CD8-positive, alpha-beta memory T cell (primary cell): ENCODE measurements around the gene ENTPD7. TPM values are rescaled to one million over a fixed set of nuclear protein-coding genes. Genes with fewer than 3 reads are reported as not detected.

ENCODE experiments used
- CTCF ChIA-PET: fragments of 350-600 bp; sonication (Branson Sonifier 250); formaldehyde crosslinking; loops from one replicate; lab custom pipeline; 2021; ENCODE audit warnings: antibody characterized with exemption; lab: Charles Lee
- POLR2A ChIA-PET: fragments of 350-600 bp; sonication (Branson Sonifier 250); formaldehyde crosslinking; loops from one replicate; lab custom pipeline; 2021; ENCODE audit warnings: antibody characterized with exemption; lab: Charles Lee
- DNase-seq, 5 donors: peaks; one replicate each; pipeline versions ENCODE4 v3.0.0 to v3.0.0-alpha.2; 2020 to 2022; ENCODE audit warnings: mixed read lengths in 1 of 5
- H3K27ac ChIP-seq: one replicate; pipeline ENCODE4 v1.7.0; 2013; ENCODE audit warnings: low read depth, mild to moderate bottlenecking, low read length, moderate library complexity
- H3K27me3 ChIP-seq: 2 replicates; pipeline ENCODE4 v1.7.0; 2013; ENCODE audit warnings: low read length, mild to moderate bottlenecking; ENCODE audit not compliant: insufficient read depth, poor library complexity, severe bottlenecking
- H3K36me3 ChIP-seq: 2 replicates; pipeline ENCODE4 v1.7.0; 2013; ENCODE audit warnings: mild to moderate bottlenecking, low read length, moderate library complexity; ENCODE audit not compliant: insufficient read depth
- H3K4me1 ChIP-seq: 2 replicates; pipeline ENCODE4 v1.7.0; 2013; ENCODE audit warnings: mild to moderate bottlenecking, low read length, moderate library complexity; ENCODE audit not compliant: insufficient read depth
- H3K4me3 ChIP-seq: 2 replicates; pipeline ENCODE4 v1.7.0; 2013; ENCODE audit warnings: mild to moderate bottlenecking, low read length
- H3K9me3 ChIP-seq: 2 replicates; pipeline ENCODE4 v1.7.0; 2013; ENCODE audit warnings: mild to moderate bottlenecking, low read length
- H3K27ac Mint-ChIP-seq, 8 donors: one replicate each; pipeline ENCODE4 v1.8.0; 2020 to 2021; ENCODE audit warnings: mixed read lengths in 8 of 8, mild to moderate bottlenecking in 6 of 8, inconsistent platforms in 3 of 8, moderate library complexity in 3 of 8
- H3K27me3 Mint-ChIP-seq, 2 donors: one replicate each; pipeline ENCODE4 v1.8.0; 2020 to 2021; ENCODE audit warnings: mixed read lengths in 2 of 2, mild to moderate bottlenecking in 1 of 2, moderate library complexity in 1 of 2
- H3K36me3 Mint-ChIP-seq, 3 donors: one replicate each; pipeline ENCODE4 v1.8.0; 2020 to 2021; ENCODE audit warnings: mixed read lengths in 3 of 3, inconsistent platforms in 1 of 3, mild to moderate bottlenecking in 1 of 3
- H3K4me1 Mint-ChIP-seq, 3 donors: one replicate each; pipeline ENCODE4 v1.8.0; 2020 to 2021; ENCODE audit warnings: mixed read lengths in 3 of 3, inconsistent platforms in 1 of 3, mild to moderate bottlenecking in 1 of 3
- H3K4me3 Mint-ChIP-seq, 7 donors: one replicate each; pipeline ENCODE4 v1.8.0; 2020 to 2021; ENCODE audit warnings: mixed read lengths in 7 of 7, mild to moderate bottlenecking in 6 of 7, moderate library complexity in 4 of 7, inconsistent platforms in 2 of 7
- H3K9me3 Mint-ChIP-seq, 5 donors: one replicate each; pipeline ENCODE4 v1.8.0; 2020 to 2022; ENCODE audit warnings: mixed read lengths in 5 of 5, mild to moderate bottlenecking in 3 of 5, moderate library complexity in 2 of 5, inconsistent platforms in 1 of 5
- polyA plus RNA-seq: library from polyadenylated mRNA; unstranded; fragments of 300-500 nt; fragmentation: Illumina TruSeq; gene quantifications from one replicate; pipeline ENCODE4 v1.2.3, GENCODE V29; 2021
- total RNA-seq, 2 experiments: library from RNA; stranded (reverse); gene quantifications; one replicate each; pipeline ENCODE4 v1.2.3, GENCODE V29; 2021

The ENTPD7 gene, protein sequence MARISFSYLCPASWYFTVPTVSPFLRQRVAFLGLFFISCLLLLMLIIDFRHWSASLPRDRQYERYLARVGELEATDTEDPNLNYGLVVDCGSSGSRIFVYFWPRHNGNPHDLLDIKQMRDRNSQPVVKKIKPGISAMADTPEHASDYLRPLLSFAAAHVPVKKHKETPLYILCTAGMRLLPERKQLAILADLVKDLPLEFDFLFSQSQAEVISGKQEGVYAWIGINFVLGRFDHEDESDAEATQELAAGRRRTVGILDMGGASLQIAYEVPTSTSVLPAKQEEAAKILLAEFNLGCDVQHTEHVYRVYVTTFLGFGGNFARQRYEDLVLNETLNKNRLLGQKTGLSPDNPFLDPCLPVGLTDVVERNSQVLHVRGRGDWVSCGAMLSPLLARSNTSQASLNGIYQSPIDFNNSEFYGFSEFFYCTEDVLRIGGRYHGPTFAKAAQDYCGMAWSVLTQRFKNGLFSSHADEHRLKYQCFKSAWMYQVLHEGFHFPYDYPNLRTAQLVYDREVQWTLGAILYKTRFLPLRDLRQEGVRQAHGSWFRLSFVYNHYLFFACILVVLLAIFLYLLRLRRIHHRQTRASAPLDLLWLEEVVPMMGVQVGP
- total RNA-seq = 1 to 10 TPM; 7.4 to 8.3 TPM
- 2.0 TPM for polyA plus RNA-seq

- Histone ChIP-seq H3K4me3 (peak within 1 kb of the TSS; percentile 82), H3K9me3 (no peaks in the 10 kb centered on the region), H3K27ac (peak within 1 kb of the TSS; percentile 58), H3K27me3 (no peaks in the 10 kb centered on the region), H3K36me3 (no peaks in the 10 kb centered on the region), H3K4me1 (peaks cover 14% of the 10 kb centered on the region)
- peak within 1 kb of the TSS; percentile 86 to 96 (median 89) for H3K4me3 Mint-ChIP-seq
- peaks cover 6 to 14% of the 10 kb centered on the region in 2 donors for H3K27me3 Mint-ChIP-seq
- H3K9me3 Mint-ChIP-seq = no peaks in the 10 kb centered on the region
- peak within 1 kb of the TSS; percentile 49 to 91 (median 86) for H3K27ac Mint-ChIP-seq
- peaks cover 20 to 39% (median 29%) of the 10 kb centered on the region in 3 donors for H3K4me1 Mint-ChIP-seq
- DNase-seq = peak; percentile 72 to 88 (median 85)
- CTCF ChIA-PET = interaction anchor here (1.0 to 1.4 kb wide), 5 partner anchors 10 to 74 kb away, joined by 3 to 5 read pairs (median 3); partner anchors contain the start of gene CUTC
- POLR2A ChIA-PET = interaction anchor here (0.7 to 1.4 kb wide), 4 partner anchors 38 to 73 kb away, joined by 3 to 12 read pairs (median 4); partner anchors contain the start of genes COX15, CUTC and SLC25A28
- H3K36me3 Mint-ChIP-seq = peaks cover 0 to 8% (median 3%) of the 10 kb centered on the region in 3 donors
Measured at GRCh38 chr10:99659031-99659867, at the start of gene ENTPD7. TSS of gene ENTPD7 (plus strand) at chr10:99659509. CDS start at chr10:99659957, 448 bp downstream.

GRCh38 chr10:99610221-99610620 lies 49.1 kb upstream of the ENTPD7 start:
- H3K4me1 ChIP-seq = no peaks in the 10 kb centered on the region
- no peaks in the 10 kb centered on the region for H3K9me3 ChIP-seq
- Mint-ChIP-seq H3K27me3 (no peaks in the 10 kb centered on the region), H3K9me3 (no peaks in the 10 kb centered on the region), H3K4me1 (peaks cover 8 to 19% (median 12%) of the 10 kb centered on the region in 3 donors), H3K27ac (peak overlapping the region in 2 of 8 donors; percentile 20 to 29), H3K36me3 (peaks cover 0 to 50% (median 7%) of the 10 kb centered on the region in 3 donors), H3K4me3 (no peak overlapping the region)
- CTCF ChIA-PET = interaction anchor here (3.4 kb wide), 1 partner anchor 218 kb away, joined by 12 read pairs; no protein-coding TSS in a partner anchor
- H3K36me3 ChIP-seq = peaks cover 26% of the 10 kb centered on the region
- H3K27ac ChIP-seq = no peak overlapping the region
- POLR2A ChIA-PET = no interaction called here
- no peak overlapping the region for H3K4me3 ChIP-seq
- H3K27me3 ChIP-seq = no peaks in the 10 kb centered on the region
- DNase-seq = no peak

- POLR2A ChIA-PET = no interaction called here
- CTCF ChIA-PET = interaction anchor here (0.8 to 4.4 kb wide), 12 partner anchors 9 to 219 kb away, joined by 3 to 29 read pairs (median 6); partner anchors contain the start of genes GOT1 and SLC25A28
- no peak for DNase-seq
- peaks cover 0 to 53% (median 11%) of the 10 kb centered on the region in 3 donors for H3K36me3 Mint-ChIP-seq
- H3K27me3 ChIP-seq = no peaks in the 10 kb centered on the region
- peaks cover 26% of the 10 kb centered on the region for H3K36me3 ChIP-seq
- no peak overlapping the region for H3K27ac ChIP-seq
- H3K9me3 Mint-ChIP-seq = no peaks in the 10 kb centered on the region
- no peak overlapping the region for H3K4me3 Mint-ChIP-seq
- H3K4me1 ChIP-seq = no peaks in the 10 kb centered on the region
- peaks cover 19 to 30% (median 19%) of the 10 kb centered on the region in 3 donors for H3K4me1 Mint-ChIP-seq
- no peaks in the 10 kb centered on the region for H3K27me3 Mint-ChIP-seq
- no peaks in the 10 kb centered on the region for H3K9me3 ChIP-seq
- H3K27ac Mint-ChIP-seq = peak overlapping the region in 2 of 8 donors; percentile 27 to 36
- no peak overlapping the region for H3K4me3 ChIP-seq
Measured at GRCh38 chr10:99611326-99611725, 48.0 kb upstream of the ENTPD7 start.

DNA sequence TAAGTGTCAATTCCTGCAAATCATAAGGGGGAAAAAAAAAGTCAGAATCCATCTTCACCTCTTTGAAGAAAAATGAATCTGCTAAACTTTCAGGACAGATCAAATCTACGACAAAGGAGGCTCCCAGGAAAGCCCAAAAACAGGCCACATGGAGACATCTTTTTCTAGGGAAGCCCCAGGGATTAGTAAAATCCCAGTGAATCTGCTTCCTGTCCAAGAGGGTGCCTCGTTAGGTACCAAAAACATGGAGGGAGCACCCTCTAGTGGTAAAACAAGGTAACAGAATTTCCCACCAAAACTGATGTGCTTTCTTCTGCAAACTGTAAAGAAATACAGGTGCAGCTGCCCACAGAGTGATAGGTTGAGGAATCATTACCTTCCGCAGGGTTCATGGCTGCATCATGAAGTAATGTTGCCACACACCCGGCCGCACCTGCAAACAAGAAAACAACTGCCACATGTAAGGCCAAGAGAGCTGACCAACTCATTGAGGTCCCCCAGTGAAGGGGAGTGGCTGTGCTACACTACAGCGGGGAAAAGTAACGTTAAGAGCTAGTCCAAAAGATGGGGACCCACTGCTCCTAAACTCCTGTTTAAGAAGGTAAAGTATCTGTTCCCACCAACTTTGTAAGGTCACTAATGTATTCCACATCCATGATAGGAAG lies 47.0 kb upstream of the ENTPD7 start:
- no peaks in the 10 kb centered on the region for H3K9me3 ChIP-seq
- peaks cover 4% of the 10 kb centered on the region for H3K4me1 ChIP-seq
- Mint-ChIP-seq H3K27me3 (no peaks in the 10 kb centered on the region), H3K4me1 (peaks cover 28 to 40% (median 28%) of the 10 kb centered on the region in 3 donors), H3K4me3 (peak overlapping the region in 1 of 7 donors; percentile 25), H3K27ac (peak overlapping the region; percentile 22 to 91 (median 58)), H3K36me3 (peaks cover 0 to 56% (median 11%) of the 10 kb centered on the region in 3 donors), H3K9me3 (no peaks in the 10 kb centered on the region)
- H3K27ac ChIP-seq = no peak overlapping the region
- H3K27me3 ChIP-seq = no peaks in the 10 kb centered on the region
- ChIA-PET POLR2A (interaction anchor here (0.7 to 1.6 kb wide), 2 partner anchors 27 to 176 kb away, joined by 3 to 4 read pairs; no protein-coding TSS in a partner anchor), CTCF (interaction anchor here (0.8 to 4.4 kb wide), 14 partner anchors 8 to 220 kb away, joined by 3 to 29 read pairs (median 5); partner anchors contain the start of genes GOT1 and SLC25A28)
- no peak overlapping the region for H3K4me3 ChIP-seq
- peak in 4 of 5 donors; percentile 5 to 49 (median 38) for DNase-seq
- peaks cover 26% of the 10 kb centered on the region for H3K36me3 ChIP-seq

DNA sequence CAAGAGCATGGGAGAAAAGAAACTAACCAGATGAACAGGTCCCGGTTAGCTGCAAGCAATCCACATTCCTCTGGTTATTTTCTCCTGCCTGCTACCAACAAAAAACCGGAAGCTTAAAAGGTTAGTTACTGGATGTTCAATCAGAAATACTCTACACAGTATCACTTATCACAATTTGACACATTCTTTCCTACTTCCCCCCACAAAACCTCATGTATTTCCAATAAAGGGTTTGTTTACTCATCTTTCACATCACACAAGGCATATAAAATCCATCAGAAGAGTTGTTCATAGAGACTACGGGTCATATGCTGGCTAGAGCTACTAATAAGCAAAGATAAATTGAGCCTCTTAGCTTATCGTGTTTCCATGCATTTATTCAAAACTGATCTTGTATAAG lies 43.9 kb upstream of the ENTPD7 start:
- H3K4me1 ChIP-seq = peaks cover 20% of the 10 kb centered on the region
- H3K36me3 ChIP-seq = peaks cover 17% of the 10 kb centered on the region
- no peak overlapping the region for H3K4me3 ChIP-seq
- peaks cover 48 to 62% (median 50%) of the 10 kb centered on the region in 3 donors for H3K4me1 Mint-ChIP-seq
- no peaks in the 10 kb centered on the region for H3K27me3 Mint-ChIP-seq
- CTCF ChIA-PET = interaction anchor here (0.8 to 1.9 kb wide), 6 partner anchors 10 to 224 kb away, joined by 3 to 6 read pairs (median 4); partner anchors contain the start of gene GOT1
- no peak overlapping the region for H3K27ac ChIP-seq
- H3K9me3 ChIP-seq = no peaks in the 10 kb centered on the region
- H3K27me3 ChIP-seq = no peaks in the 10 kb centered on the region
- H3K27ac Mint-ChIP-seq = peak overlapping the region in 5 of 8 donors; percentile 5 to 62 (median 30)
- H3K4me3 Mint-ChIP-seq = no peak overlapping the region
- DNase-seq = no peak
- H3K36me3 Mint-ChIP-seq = peaks cover 0 to 51% (median 11%) of the 10 kb centered on the region in 3 donors
- POLR2A ChIA-PET = interaction anchor here (0.7 kb wide), 1 partner anchor 43 kb away, joined by 3 read pairs; no protein-coding TSS in a partner anchor
- H3K9me3 Mint-ChIP-seq = no peaks in the 10 kb centered on the region

DNA sequence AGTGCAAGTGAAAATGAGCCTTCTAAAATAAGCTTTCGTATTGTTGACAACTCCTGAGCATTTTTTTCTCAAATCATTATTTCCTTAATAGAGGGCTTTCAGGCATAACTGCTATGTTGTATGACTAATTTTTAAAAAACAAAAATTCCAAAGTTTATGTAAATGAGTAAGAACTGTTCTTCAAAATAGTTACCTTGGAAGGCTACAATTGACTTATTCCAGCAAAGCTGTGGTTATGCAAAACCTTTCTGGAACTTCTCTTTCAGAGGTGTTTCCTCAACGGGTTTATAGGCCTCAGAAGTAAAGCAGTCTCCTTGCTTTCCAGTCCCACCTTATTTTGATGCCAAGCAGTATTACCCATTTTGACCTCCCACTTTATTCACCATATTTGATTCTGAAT lies 41.6 kb upstream of the ENTPD7 start:
- Histone ChIP-seq H3K4me1 (peaks cover 26% of the 10 kb centered on the region), H3K36me3 (peaks cover 7% of the 10 kb centered on the region), H3K27me3 (no peaks in the 10 kb centered on the region), H3K4me3 (no peak overlapping the region), H3K27ac (no peak overlapping the region), H3K9me3 (no peaks in the 10 kb centered on the region)
- Mint-ChIP-seq H3K4me1 (peaks cover 50 to 67% (median 55%) of the 10 kb centered on the region in 3 donors), H3K27ac (peak overlapping the region in 6 of 8 donors; percentile 12 to 72 (median 58)), H3K4me3 (peak overlapping the region in 6 of 7 donors; percentile 16 to 86 (median 45)), H3K9me3 (no peaks in the 10 kb centered on the region), H3K36me3 (peaks cover 0 to 37% (median 6%) of the 10 kb centered on the region in 3 donors), H3K27me3 (no peaks in the 10 kb centered on the region)
- ChIA-PET CTCF (interaction anchor here (1.0 to 1.6 kb wide), 3 partner anchors 9 to 225 kb away, joined by 3 to 6 read pairs (median 3); no protein-coding TSS in a partner anchor), POLR2A (interaction anchor here (1.0 kb wide), 1 partner anchor 41 kb away, joined by 3 read pairs; the partner anchor contains the start of gene ENTPD7)
- DNase-seq = no peak
